ENCODE measurements around the gene CDKL4.

GRCh38 chr2:39136799-39137198 lies 107.0 kb downstream of the CDKL4 start:
- TF ChIP-seq CTCF (IDR thresholded peaks at IDR 0.05) (no peak), POLR2A (IDR thresholded peaks at IDR 0.05) (no peak)
